Smooth muscle cell (in vitro differentiated cells): ENCODE data around the gene FNBP1L. TPM values are rescaled to one million over a fixed set of nuclear protein-coding genes. Genes with fewer than 3 reads are reported as not detected.

ENCODE experiments used
- DNase-seq: peaks from one replicate; lab custom pipeline; 2025; ENCODE audit not compliant: unreplicated experiment; lab: John Stamatoyannopoulos, UW
- H2AFZ ChIP-seq: fragments of 200-600 bp; sonication (generic); 2 replicates; pipeline ENCODE4 v1.6.0; 2016; ENCODE audit warnings: antibody characterized with exemption, low read depth, mild to moderate bottlenecking
- H3F3A ChIP-seq: fragments of 200-600 bp; sonication (generic); 2 replicates; pipeline ENCODE4 v1.6.0; 2017; ENCODE audit warnings: antibody characterized with exemption, low read depth
- H3K27ac ChIP-seq: fragments of 200-600 bp; sonication (generic); 2 replicates; pipeline ENCODE4 v1.5.1; 2016; ENCODE audit warnings: low read depth, mild to moderate bottlenecking
- H3K27me3 ChIP-seq: fragments of 200-600 bp; sonication (generic); 2 replicates; pipeline ENCODE4 v1.6.1; 2016; ENCODE audit warnings: low read depth, mild to moderate bottlenecking
- H3K36me3 ChIP-seq: fragments of 200-600 bp; sonication (generic); 2 replicates; pipeline ENCODE4 v1.5.1; 2016; ENCODE audit warnings: low read depth
- H3K4me1 ChIP-seq: fragments of 200-600 bp; sonication (generic); 2 replicates; pipeline ENCODE4 v1.5.1; 2016; ENCODE audit warnings: low read depth
- H3K4me2 ChIP-seq: fragments of 200-600 bp; sonication (generic); 2 replicates; pipeline ENCODE4 v1.6.0; 2016; ENCODE audit warnings: mild to moderate bottlenecking
- H3K4me3 ChIP-seq: fragments of 200-600 bp; sonication (generic); 2 replicates; pipeline ENCODE4 v1.5.1; 2016; ENCODE audit warnings: mild to moderate bottlenecking
- H3K79me2 ChIP-seq: fragments of 200-600 bp; sonication (generic); 2 replicates; pipeline ENCODE4 v1.6.0; 2016; ENCODE audit warnings: low read depth, mild to moderate bottlenecking
- H3K9ac ChIP-seq: fragments of 200-600 bp; sonication (generic); 2 replicates; pipeline ENCODE4 v1.6.0; 2016; ENCODE audit warnings: low read depth
- H3K9me3 ChIP-seq: fragments of 200-600 bp; sonication (generic); replicated peaks from 2 replicates; pipeline ENCODE4 v1.5.1; 2016; ENCODE audit warnings: low read depth
- H4K20me1 ChIP-seq: fragments of 200-600 bp; sonication (generic); 2 replicates; pipeline ENCODE4 v1.6.0; 2016; ENCODE audit warnings: low read depth
- CTCF ChIP-seq: fragments of 200-600 bp; sonication (generic); IDR thresholded peaks from 2 replicates; pipeline ENCODE4 v1.5.1; 2017; ENCODE audit warnings: borderline replicate concordance, mild to moderate bottlenecking, antibody characterized with exemption; ENCODE audit not compliant: insufficient read depth, poor library complexity, severe bottlenecking
- WGBS: methylation state at CpG from one replicate; pipeline ENCODE4 v1.1.7; 2016; ENCODE audit warnings: low lambda C conversion rate; 5-methylcytosine and 5-hydroxymethylcytosine counted together
- polyA plus RNA-seq: library from polyadenylated mRNA; unstranded; fragments of >200 nt; fragmentation: Nextera tagmentation; extraction: Ambion mirVana; gene quantifications from 2 replicates; pipeline ENCODE4 v1.2.1, GENCODE V29; 2016
- total RNA-seq: library from RNA; depleted of rRNA; stranded (reverse); fragments of >200 nt; gene quantifications from 2 replicates; pipeline ENCODE4 v1.2.3, GENCODE V29; 2014

FNBP1L gene
- total and polyA plus RNA-seq, 2 experiments from 2014 or later: 18.7 to 60.4 TPM

DNA sequence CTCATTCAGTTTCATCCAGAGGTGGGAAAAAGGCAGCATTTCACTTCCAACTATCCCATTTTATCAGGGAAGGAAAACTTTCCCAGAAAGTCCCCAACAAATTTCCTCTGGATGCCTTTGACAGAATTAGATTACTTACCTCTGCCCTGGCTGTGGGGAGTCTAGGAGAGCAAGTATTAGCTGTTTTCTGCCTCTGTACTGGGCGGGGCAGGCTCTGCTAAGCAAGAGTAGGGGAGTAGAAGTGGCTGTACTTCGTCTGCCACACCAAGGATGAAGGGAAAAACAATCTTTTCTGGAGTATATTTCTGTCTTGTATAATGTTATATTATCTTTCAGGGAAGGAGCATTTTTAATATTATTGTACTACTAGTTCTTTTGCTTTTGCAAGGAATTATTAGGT is 78.5 kb downstream of the FNBP1L start:
- Histone ChIP-seq H2AFZ (no peak overlapping the region), H3K27me3 (no peaks in the 10 kb centered on the region), H3K9ac (no peak overlapping the region), H3F3A (no peaks in the 10 kb centered on the region), H3K9me3 (no peaks in the 10 kb centered on the region), H3K27ac (no peak overlapping the region), H3K4me1 (no peaks in the 10 kb centered on the region), H4K20me1 (peaks cover 15% of the 10 kb centered on the region), H3K4me3 (no peak overlapping the region), H3K79me2 (peaks cover 11% of the 10 kb centered on the region), H3K36me3 (no peaks in the 10 kb centered on the region), H3K4me2 (no peak overlapping the region)
- no peak for TF ChIP-seq CTCF
- DNase-seq: no peak
- WGBS: 93% methylated on average over 2 of the region's 2 CpGs

DNA sequence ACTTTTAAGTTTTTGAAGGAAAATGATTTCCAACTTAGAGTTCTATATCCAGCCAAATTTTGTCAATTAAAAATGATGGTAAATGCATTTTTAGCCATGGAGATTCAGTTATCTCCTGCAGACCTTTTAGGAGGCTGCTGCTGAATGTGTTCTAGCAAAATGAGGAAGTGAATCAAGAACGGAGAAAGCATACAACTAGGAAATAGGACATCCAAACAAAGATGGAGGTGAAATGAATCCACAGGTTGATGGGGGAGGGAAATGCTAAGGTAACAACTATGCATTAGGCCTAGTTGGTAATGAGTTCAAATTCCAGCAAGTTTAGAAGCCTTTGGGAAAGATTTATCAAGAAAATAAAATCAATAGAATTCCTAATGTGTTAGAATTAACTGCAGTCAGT is 80.5 kb downstream of the FNBP1L start:
- H3K27ac ChIP-seq: no peak overlapping the region
- no peak for DNase-seq
- no peak for TF ChIP-seq CTCF
- no peaks in the 10 kb centered on the region for H3K36me3 ChIP-seq
- H3K79me2 ChIP-seq: no peaks in the 10 kb centered on the region
- H3F3A ChIP-seq: no peaks in the 10 kb centered on the region
- no peaks in the 10 kb centered on the region for H3K9me3 ChIP-seq
- no peak overlapping the region for H2AFZ ChIP-seq
- no peak overlapping the region for H3K4me2 ChIP-seq
- H4K20me1 ChIP-seq: peaks cover 7% of the 10 kb centered on the region
- 94% methylated on average over 1 of the region's 1 CpG for WGBS
- no peaks in the 10 kb centered on the region for H3K27me3 ChIP-seq
- H3K9ac ChIP-seq: no peak overlapping the region
- H3K4me3 ChIP-seq: no peak overlapping the region
- H3K4me1 ChIP-seq: no peaks in the 10 kb centered on the region

DNA sequence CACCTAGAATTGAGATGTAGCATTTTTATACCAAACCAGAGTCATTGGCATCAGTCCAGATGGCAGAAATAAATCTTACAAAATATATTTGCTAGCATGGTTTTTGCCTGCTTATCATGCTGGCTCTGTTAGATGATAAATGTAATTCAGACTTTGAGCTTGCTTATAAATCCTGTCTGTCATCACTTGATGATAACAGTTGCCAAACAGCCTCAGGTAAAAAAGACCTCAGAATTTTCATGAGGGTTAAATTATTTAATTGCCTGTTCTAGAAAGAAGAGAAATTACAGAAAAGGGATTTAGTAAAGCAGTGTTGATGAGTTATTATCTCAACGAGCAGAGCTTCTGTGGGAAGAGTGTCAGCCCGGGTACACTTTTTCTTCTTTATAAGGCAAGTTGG is 83.3 kb downstream of the FNBP1L start:
- no peak overlapping the region for H3K4me3 ChIP-seq
- H2AFZ ChIP-seq: no peak overlapping the region
- no peaks in the 10 kb centered on the region for H3K79me2 ChIP-seq
- no peaks in the 10 kb centered on the region for H3K27me3 ChIP-seq
- H3K4me1 ChIP-seq: no peaks in the 10 kb centered on the region
- H3K27ac ChIP-seq: no peak overlapping the region
- no peak overlapping the region for H3K9ac ChIP-seq
- no peak for TF ChIP-seq CTCF
- no peaks in the 10 kb centered on the region for H3F3A ChIP-seq
- WGBS: 52% methylated on average over 2 of the region's 2 CpGs
- H3K36me3 ChIP-seq: no peaks in the 10 kb centered on the region
- H3K9me3 ChIP-seq: no peaks in the 10 kb centered on the region
- H4K20me1 ChIP-seq: peaks cover 1% of the 10 kb centered on the region
- no peak for DNase-seq
- no peak overlapping the region for H3K4me2 ChIP-seq

DNA sequence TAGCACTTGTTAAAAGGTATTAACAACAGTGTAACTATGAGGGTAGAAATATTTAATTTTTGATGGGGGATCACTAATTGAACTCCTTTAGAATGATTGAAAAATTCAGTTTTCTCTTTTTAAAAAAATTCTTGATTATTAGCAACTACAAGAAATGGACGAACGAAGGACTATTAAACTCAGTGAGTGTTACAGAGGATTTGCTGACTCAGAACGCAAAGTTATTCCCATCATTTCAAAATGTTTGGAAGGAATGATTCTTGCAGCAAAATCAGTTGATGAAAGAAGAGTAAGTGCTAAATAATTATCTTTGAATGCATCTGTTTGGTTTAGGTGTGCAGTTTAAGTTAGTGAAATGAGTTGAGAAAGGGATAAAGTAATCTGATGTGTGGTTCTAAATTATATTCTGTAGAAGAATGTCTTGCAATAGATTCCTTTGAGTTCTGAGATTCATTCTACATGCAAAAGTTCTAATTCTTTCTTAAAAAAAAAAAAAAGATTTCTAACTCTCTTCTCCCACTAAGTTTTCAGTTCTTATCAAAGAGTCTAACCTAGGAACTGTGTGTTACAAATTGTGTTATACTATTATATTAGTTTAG is 85.0 kb downstream of the FNBP1L start:
- H3K9ac ChIP-seq: no peak overlapping the region
- H3K9me3 ChIP-seq: no peaks in the 10 kb centered on the region
- no peak for DNase-seq
- TF ChIP-seq CTCF: no peak
- H3K79me2 ChIP-seq: no peaks in the 10 kb centered on the region
- H2AFZ ChIP-seq: no peak overlapping the region
- peaks cover 4% of the 10 kb centered on the region for H4K20me1 ChIP-seq
- H3K4me3 ChIP-seq: no peak overlapping the region
- no peaks in the 10 kb centered on the region for H3F3A ChIP-seq
- no peaks in the 10 kb centered on the region for H3K27me3 ChIP-seq
- H3K4me1 ChIP-seq: no peaks in the 10 kb centered on the region
- no peak overlapping the region for H3K4me2 ChIP-seq
- no peak overlapping the region for H3K27ac ChIP-seq
- WGBS: 95% methylated on average over 3 of the region's 3 CpGs
- no peaks in the 10 kb centered on the region for H3K36me3 ChIP-seq
